H1 (cell line): Measurements from ENCODE around the gene DNAJC17. TPM values are rescaled to one million over a fixed set of nuclear protein-coding genes. Genes with fewer than 3 reads are reported as not detected.

Experiments
- CTCF ChIA-PET: fragments of 300-600 bp; sonication (Branson Sonifier 250); formaldehyde crosslinking; loops from one replicate; lab custom pipeline; 2021; ENCODE audit not compliant: partially characterized antibody; lab: Charles Lee
- POLR2A ChIA-PET: fragments of 300-600 bp; sonication (Branson Sonifier 250); formaldehyde crosslinking; loops from one replicate; lab custom pipeline; 2021; ENCODE audit warnings: inconsistent platforms; ENCODE audit not compliant: partially characterized antibody; lab: Charles Lee
- DNase-seq, 2 experiments: peaks; one replicate each; pipeline versions ENCODE4 v3.0.0 to v3.0.0-alpha.2; 2010 to 2022; ENCODE audit warnings: low spot score in 2 of 2, low read depth in 1 of 2, mixed read lengths in 1 of 2
- FAIRE-seq: peaks from 2 replicates; lab custom pipeline; 2011; peaks lifted over from hg19 to GRCh38; lab: Jason Lieb, UNC
- H2AFZ ChIP-seq: 2 replicates; pipeline ENCODE4 v1.8.1; 2012; ENCODE audit warnings: low read length, inconsistent platforms
- H2AK5ac ChIP-seq: 2 replicates; pipeline ENCODE4 v1.6.1; 2013; ENCODE audit warnings: low read depth, low read length
- H2BK120ac ChIP-seq: replicated peaks from 2 replicates; pipeline ENCODE3; 2013; ENCODE audit warnings: low read depth, low read length, inconsistent platforms
- H2BK12ac ChIP-seq: 2 replicates; pipeline ENCODE4 v1.6.1; 2013; ENCODE audit warnings: low read depth, low read length
- H2BK15ac ChIP-seq: 2 replicates; pipeline ENCODE4 v1.6.1; 2013; ENCODE audit warnings: low read length
- H2BK20ac ChIP-seq: 2 replicates; pipeline ENCODE4 v1.6.1; 2013; ENCODE audit warnings: low read length
- H2BK5ac ChIP-seq: 2 replicates; pipeline ENCODE4 v1.6.1; 2013; ENCODE audit warnings: low read depth, low read length
- H3K14ac ChIP-seq: 2 replicates; pipeline ENCODE4 v1.6.1; 2013; ENCODE audit warnings: inconsistent platforms; ENCODE audit not compliant: insufficient read length
- H3K18ac ChIP-seq: 2 replicates; pipeline ENCODE4 v1.6.1; 2013; ENCODE audit warnings: low read length; ENCODE audit errors: extremely low read depth
- H3K23ac ChIP-seq: 2 replicates; pipeline ENCODE4 v1.6.1; 2013; ENCODE audit warnings: inconsistent platforms; ENCODE audit not compliant: insufficient read length
- H3K23me2 ChIP-seq: 2 replicates; pipeline ENCODE4 v1.6.1; 2013; ENCODE audit warnings: low read depth, low read length
- H3K27ac ChIP-seq: 2 replicates; pipeline ENCODE4 v1.6.1; 2011; ENCODE audit warnings: low read depth, low read length, inconsistent platforms
- H3K27me3 ChIP-seq, 4 experiments: replicated peaks in 1 of 4; 1 replicate in 1 of 4; 2 replicates in 3 of 4; pipeline versions ENCODE4 v1.6.1 to v1.8.1; 2011 to 2013; ENCODE audit warnings: low read length in 3 of 4, mild to moderate bottlenecking in 3 of 4, inconsistent platforms in 2 of 4, mixed read lengths in 2 of 4, moderate library complexity in 1 of 4; ENCODE audit not compliant: control insufficient read depth in 3 of 4, insufficient read depth in 3 of 4; ENCODE audit errors: extremely low read depth in 1 of 4
- H3K36me3 ChIP-seq, 4 experiments: 2 replicates each; pipeline versions ENCODE4 v1.6.1 to v1.8.1; 2011 to 2013; ENCODE audit warnings: mild to moderate bottlenecking in 4 of 4, low read length in 3 of 4, moderate library complexity in 2 of 4, control low read depth in 1 of 4, inconsistent platforms in 1 of 4; ENCODE audit not compliant: insufficient read depth in 4 of 4, control insufficient read depth in 2 of 4
- H3K4ac ChIP-seq: replicated peaks from 2 replicates; pipeline ENCODE3; 2013; ENCODE audit warnings: low read length, low read depth, mixed read lengths, inconsistent platforms; ENCODE audit not compliant: insufficient read length
- H3K4me1 ChIP-seq, 4 experiments: replicated peaks in 1 of 4; 1 replicate in 1 of 4; 2 replicates in 3 of 4; pipeline versions ENCODE4 v1.6.1 to v1.8.1; 2011 to 2013; ENCODE audit warnings: low read length in 3 of 4, inconsistent platforms in 2 of 4, mixed read lengths in 1 of 4; ENCODE audit not compliant: insufficient read depth in 4 of 4, control insufficient read depth in 3 of 4
- H3K4me2 ChIP-seq, 2 experiments: 2 replicates each; pipeline versions ENCODE4 v1.6.1 to v1.8.1; 2011 to 2013; ENCODE audit warnings: low read depth in 2 of 2, low read length in 2 of 2, control low read depth in 1 of 2, inconsistent platforms in 1 of 2, mild to moderate bottlenecking in 1 of 2; ENCODE audit not compliant: insufficient read depth in 1 of 2
- H3K4me3 ChIP-seq, 4 experiments: fragments of 200-600, 300-600 bp in 1 of 4; sonication (generic), shearing (Covaris generic), sonication (Bioruptor Twin) in 1 of 4; 2 replicates each; pipeline versions ENCODE4 v1.5.1 to v1.8.1; 2011 to 2016; ENCODE audit warnings: low read length in 4 of 4, low read depth in 3 of 4, control low read depth in 2 of 4, inconsistent platforms in 2 of 4, mild to moderate bottlenecking in 2 of 4, mixed read lengths in 1 of 4, moderate library complexity in 1 of 4; ENCODE audit not compliant: insufficient read depth in 2 of 4; ENCODE audit errors: extremely low read depth in 1 of 4
- H3K56ac ChIP-seq: replicated peaks from 2 replicates; pipeline ENCODE3; 2013; ENCODE audit warnings: low read depth, mild to moderate bottlenecking, mixed read lengths, low read length, inconsistent platforms; ENCODE audit not compliant: insufficient read length
- H3K79me1 ChIP-seq: 2 replicates; pipeline ENCODE4 v1.6.1; 2013; ENCODE audit warnings: low read depth, low read length, control low read depth
- H3K79me2 ChIP-seq, 2 experiments: 2 replicates each; pipeline versions ENCODE4 v1.6.1 to v1.8.1; 2012 to 2013; ENCODE audit warnings: low read length in 2 of 2, mild to moderate bottlenecking in 2 of 2, inconsistent platforms in 1 of 2; ENCODE audit not compliant: insufficient read depth in 2 of 2, control insufficient read depth in 1 of 2
- H3K9ac ChIP-seq, 4 experiments: replicated peaks in 1 of 4; 1 replicate in 1 of 4; 2 replicates in 3 of 4; pipeline versions ENCODE4 v1.6.1 to v1.8.1; 2011 to 2013; ENCODE audit warnings: low read depth in 3 of 4, low read length in 3 of 4, control low read depth in 2 of 4, mild to moderate bottlenecking in 2 of 4, moderate library complexity in 2 of 4, inconsistent platforms in 1 of 4; ENCODE audit errors: extremely low read depth in 1 of 4
- H3K9me3 ChIP-seq, 2 experiments: 2 replicates each; pipeline versions ENCODE4 v1.6.1 to v1.8.1; 2012 to 2013; ENCODE audit warnings: mild to moderate bottlenecking in 2 of 2, moderate library complexity in 2 of 2, control low read depth in 1 of 2, inconsistent platforms in 1 of 2, low read depth in 1 of 2, low read length in 1 of 2, mixed read lengths in 1 of 2; ENCODE audit not compliant: insufficient read depth in 2 of 2
- H4K20me1 ChIP-seq, 2 experiments: replicated peaks in 1 of 2; 2 replicates each; pipeline versions ENCODE3 to v1.8.1; 2011 to 2013; ENCODE audit warnings: inconsistent platforms in 2 of 2, low read length in 2 of 2, mild to moderate bottlenecking in 1 of 2; ENCODE audit not compliant: insufficient read depth in 2 of 2, control insufficient read depth in 1 of 2
- H4K5ac ChIP-seq: 2 replicates; pipeline ENCODE4 v1.6.1; 2013; ENCODE audit warnings: low read length, low read depth, mixed read lengths, inconsistent platforms; ENCODE audit not compliant: insufficient read length
- H4K8ac ChIP-seq: 2 replicates; pipeline ENCODE4 v1.8.0; 2013; ENCODE audit warnings: mild to moderate bottlenecking, moderate library complexity, low read length, inconsistent platforms; ENCODE audit not compliant: insufficient read depth; ENCODE audit errors: extremely low read depth
- H4K91ac ChIP-seq: replicated peaks from 2 replicates; pipeline ENCODE3; 2013; ENCODE audit warnings: low read length, mixed read lengths, inconsistent platforms; ENCODE audit not compliant: insufficient read length
- BRCA1 ChIP-seq: IDR thresholded peaks from 2 replicates; pipeline ENCODE4 v1.6.1; 2012; ENCODE audit warnings: low read depth, low read length, improper control_type of control experiment
- CBX8 ChIP-seq: fragments of 300-800, 300-1000 bp; sonication (generic); IDR thresholded peaks from 2 replicates; pipeline ENCODE4 v1.7.1; 2016; ENCODE audit warnings: low read depth, low read length, borderline replicate concordance
- EGR1 ChIP-seq: IDR thresholded peaks from 2 replicates; pipeline ENCODE4 v1.6.1; 2011; ENCODE audit warnings: low read depth, low read length, borderline replicate concordance
- HDAC6 ChIP-seq: IDR thresholded peaks from one replicate; pipeline ENCODE4 v1.7.1; 2012; ENCODE audit warnings: low read depth, mild to moderate bottlenecking, inconsistent platforms, low read length, moderate library complexity
- KDM1A ChIP-seq: fragments of 200-600, 300-600 bp; sonication (generic); IDR thresholded peaks from 2 replicates; pipeline ENCODE4 v1.7.1; 2016; ENCODE audit warnings: mild to moderate bottlenecking, low read length, borderline replicate concordance
- NRF1 ChIP-seq: IDR thresholded peaks from 2 replicates; pipeline ENCODE4 v1.6.1; 2011; ENCODE audit warnings: mild to moderate bottlenecking, low read depth, low read length, improper control_type of control experiment
- RXRA ChIP-seq: IDR thresholded peaks from 2 replicates; pipeline ENCODE4 v1.6.1; 2011; ENCODE audit warnings: low read depth, mild to moderate bottlenecking, low read length, moderate library complexity; ENCODE audit not compliant: insufficient read depth
- SAP30 ChIP-seq: fragments of 300-600 bp; sonication (generic); IDR thresholded peaks from 2 replicates; pipeline ENCODE4 v1.7.1; 2012; ENCODE audit warnings: low read length, moderate library complexity, mild to moderate bottlenecking, inconsistent platforms; ENCODE audit not compliant: insufficient read depth, insufficient replicate concordance
- SIRT6 ChIP-seq: IDR thresholded peaks from one replicate; pipeline ENCODE4 v1.7.1; 2012; ENCODE audit warnings: low read length, inconsistent platforms
- SIX5 ChIP-seq: IDR thresholded peaks from 2 replicates; pipeline ENCODE4 v1.6.1; 2011; ENCODE audit warnings: mild to moderate bottlenecking, low read depth, low read length
- SP1 ChIP-seq: IDR thresholded peaks from 2 replicates; pipeline ENCODE4 v1.6.1; 2011; ENCODE audit warnings: low read depth, low read length
- TAF7 ChIP-seq: optimal IDR thresholded peaks from 2 replicates; pipeline ENCODE3; 2011; ENCODE audit warnings: low read depth, mild to moderate bottlenecking, inconsistent platforms, low read length, moderate library complexity, borderline replicate concordance
- TBP ChIP-seq: IDR thresholded peaks from 2 replicates; pipeline ENCODE4 v1.6.1; 2011; ENCODE audit warnings: low read depth, low read length, improper control_type of control experiment
- ZNF274 ChIP-seq: IDR thresholded peaks from 2 replicates; pipeline ENCODE4 v1.7.0; 2012; ENCODE audit warnings: low read length, borderline replicate concordance; ENCODE audit errors: extremely low read depth
- WGBS, 2 experiments: shearing (Covaris generic) in 1 of 2; methylation state at CpG; one replicate each; pipeline versions ENCODE4 v1.1.6 to v1.1.7; 2013 to 2015; ENCODE audit warnings: low lambda C conversion rate in 2 of 2, mixed read lengths in 2 of 2, inconsistent platforms in 1 of 2, low coverage in 1 of 2, missing lambda C conversion rate in 1 of 2; ENCODE audit not compliant: insufficient replicate concordance in 2 of 2, insufficient coverage in 1 of 2, insufficient read length in 1 of 2; ENCODE audit errors: extremely low coverage in 1 of 2, missing lambda C conversion rate in 1 of 2; 5-methylcytosine and 5-hydroxymethylcytosine counted together
- polyA plus RNA-seq, 7 experiments: library from polyadenylated mRNA; depleted of rRNA in 3 of 7; stranded (reverse) in 5 of 7; unstranded in 2 of 7; fragments of >200 nt in 5 of 7; fragments of 200-250 nt in 2 of 7; gene quantifications; 1 replicate in 5 of 7; 2 replicates in 1 of 7; 4 replicates in 1 of 7; pipeline versions ENCODE4 v1.2.1 to v1.2.3, GENCODE V29; 2011 to 2013; ENCODE audit warnings: missing spikeins in 2 of 7, mixed read lengths in 2 of 7
- total RNA-seq: library from RNA; stranded (reverse); fragmentation: NEBNext Ultra II Directional; extraction: Animal tissue kit (Norgen Biotek cat#: 25700); gene quantifications from 2 replicates; pipeline ENCODE4 v1.2.1, GENCODE V29; 2021

Gene DNAJC17
- total and polyA plus RNA-seq, 2 of the 8 experiments (the other 6 are each of a cell fraction or from before 2014, with no cell fraction given), result 39.5 to 45.4 TPM

DNA sequence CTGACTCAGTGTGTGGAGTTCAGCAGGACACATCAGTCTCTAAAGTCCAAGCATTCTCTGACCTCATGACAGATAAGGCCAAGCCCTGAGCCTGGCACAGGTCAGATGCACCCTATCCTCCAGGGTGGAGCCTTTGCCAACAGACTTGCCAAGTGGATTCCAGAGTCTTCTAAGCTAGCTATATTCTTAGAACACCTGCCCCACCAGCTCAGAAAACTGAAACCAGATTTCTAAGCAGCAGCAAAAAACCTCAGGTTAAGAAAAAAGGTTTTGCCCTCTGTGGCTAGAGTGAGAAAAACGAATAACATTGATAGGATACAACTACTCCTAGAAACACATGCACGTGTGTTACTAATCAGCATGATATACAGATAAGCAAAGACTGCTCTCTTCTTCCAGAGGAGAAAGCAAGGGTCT lies 63.8 kb downstream of the DNAJC17 start:
- Histone ChIP-seq H3K56ac (no peak overlapping the region), H3K4me1 (peaks cover 9 to 17% (median 14%) of the 10 kb centered on the region in 4 experiments), H3K14ac (no peak overlapping the region), H3K27me3 (no peaks in the 10 kb centered on the region), H2AFZ (no peak overlapping the region), H2AK5ac (no peak overlapping the region), H3K36me3 (peaks cover 0 to 7% (median 3%) of the 10 kb centered on the region in 4 experiments; a peak in 4 of 8 replicates), H2BK20ac (no peak overlapping the region), H3K79me2 (no peaks in the 10 kb centered on the region), H4K5ac (no peak overlapping the region), H4K91ac (no peak overlapping the region), H2BK5ac (no peak overlapping the region), H2BK12ac (no peak overlapping the region), H3K23ac (no peak overlapping the region), H3K27ac (no peak overlapping the region), H3K9ac (no peak overlapping the region), H3K4me2 (no peak overlapping the region), H4K20me1 (peaks cover 0 to under 1% of the 10 kb centered on the region in 2 experiments), H4K8ac (no peak overlapping the region), H2BK15ac (no peak overlapping the region), H3K79me1 (no peaks in the 10 kb centered on the region), H3K4me3 (no peak overlapping the region), H3K23me2 (no peaks in the 10 kb centered on the region), H2BK120ac (no peak overlapping the region), H3K9me3 (no peaks in the 10 kb centered on the region), H3K18ac (no peak overlapping the region), H3K4ac (no peak overlapping the region)
- WGBS, 2 experiments, result 87% methylated on average over 2 of the region's 2 CpGs; no CpG with 5 or more reads in 1 of the 2 experiments
- no peak for FAIRE-seq
- ChIA-PET CTCF (interaction anchor here (1.0 to 6.8 kb wide), 9 partner anchors 8 to 289 kb away, joined by 3 to 70 read pairs (median 6); partner anchors contain the start of genes C15orf62 and GCHFR), POLR2A (interaction anchor here (0.9 to 1.5 kb wide), 5 partner anchors 11 to 103 kb away, joined by 3 read pairs; partner anchors contain the start of gene SPINT1)
- TF ChIP-seq TAF7 (no peak), KDM1A (no peak), SAP30 (no peak), NRF1 (no peak), EGR1 (no peak), SIRT6 (no peak), CBX8 (no peak), SIX5 (no peak), HDAC6 (no peak), RXRA (no peak), TBP (no peak), ZNF274 (no peak), SP1 (no peak), BRCA1 (no peak)
- no peak for DNase-seq
